Fibroblast of peridontal ligament (primary cell): ENCODE measurements around the gene SUSD6.
"Not testable (repeated sequence)": the region's sequence is repeated elsewhere in the genome, so short reads cannot be mapped to it uniquely, and the experiment has no call there.

Source experiments
- DNase-seq: peaks from one replicate; pipeline ENCODE4 v3.0.0-alpha.2; 2010; ENCODE audit errors: extremely low read depth

The SUSD6 gene

DNA sequence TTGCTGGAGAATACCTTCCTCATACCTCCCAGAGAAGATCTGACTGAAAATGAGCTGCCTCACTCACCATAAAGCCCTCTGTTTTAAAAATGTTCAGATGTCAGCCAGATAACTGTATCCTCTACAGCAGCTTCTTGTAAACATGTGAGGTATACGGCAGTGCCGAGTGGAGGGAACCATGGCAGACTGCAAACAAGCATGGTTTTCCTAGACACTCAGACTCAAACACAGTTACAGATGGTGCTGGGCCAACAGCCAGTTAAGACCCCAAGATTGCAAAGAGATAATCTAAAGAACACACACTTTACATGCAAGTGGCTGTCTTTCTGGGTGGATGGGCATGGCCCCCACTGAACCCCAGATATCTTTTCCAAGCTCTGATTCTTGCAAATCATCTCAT lies 20.1 kb upstream of the SUSD6 start:
- no peak for DNase-seq

DNA sequence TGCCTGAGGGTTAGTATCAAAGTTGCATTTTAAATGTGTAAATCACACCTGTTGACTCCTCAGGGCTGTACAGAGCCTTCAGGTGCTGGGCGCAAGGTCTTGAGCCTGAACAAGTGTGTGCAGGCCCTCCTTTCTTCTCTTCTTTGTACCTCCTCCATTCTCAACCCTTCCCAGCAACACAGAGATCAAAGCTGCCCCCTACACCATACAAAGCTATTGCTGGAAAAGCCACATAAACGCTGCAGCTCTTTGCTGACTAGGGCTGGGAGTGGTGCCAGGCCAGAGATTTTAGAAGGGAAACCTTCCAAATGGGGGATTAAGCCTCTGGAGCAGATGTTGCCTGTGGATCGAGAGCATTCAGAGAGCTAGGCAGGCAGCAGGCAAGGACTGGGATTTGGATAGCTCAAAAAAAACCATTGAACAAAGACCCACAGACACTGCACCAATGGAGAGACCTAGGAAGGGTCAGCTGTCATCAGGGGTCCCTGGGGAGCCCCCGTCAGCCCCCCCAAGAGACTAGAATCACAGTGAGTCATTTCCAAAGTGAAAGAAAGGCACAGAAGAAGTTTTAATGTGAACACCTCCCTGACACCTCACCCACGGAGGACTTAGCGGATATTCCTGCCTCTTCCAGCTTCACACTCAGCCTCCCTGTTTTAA lies 18.2 kb upstream of the SUSD6 start:
- peak; percentile 91 for DNase-seq

DNA sequence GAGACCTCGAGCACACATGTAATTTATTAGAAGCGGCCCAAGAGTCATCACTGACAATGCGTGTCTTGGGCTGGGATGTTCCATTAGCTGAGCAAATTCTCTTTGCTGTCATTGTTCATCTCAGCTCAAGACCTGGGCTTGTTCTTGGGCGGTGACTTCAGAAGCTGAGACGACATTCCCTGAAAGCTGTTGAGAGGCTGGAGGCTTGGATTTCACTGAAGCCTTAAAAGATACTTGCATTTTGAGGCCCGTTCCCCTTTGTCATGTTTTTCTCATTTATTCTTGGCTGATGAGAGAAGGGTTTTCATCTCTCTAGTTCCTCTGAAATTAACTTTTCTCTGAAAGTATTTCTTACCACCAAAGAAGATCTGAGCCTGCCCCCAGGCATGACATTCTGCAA lies 16.6 kb upstream of the SUSD6 start:
- DNase-seq = no peak

DNA sequence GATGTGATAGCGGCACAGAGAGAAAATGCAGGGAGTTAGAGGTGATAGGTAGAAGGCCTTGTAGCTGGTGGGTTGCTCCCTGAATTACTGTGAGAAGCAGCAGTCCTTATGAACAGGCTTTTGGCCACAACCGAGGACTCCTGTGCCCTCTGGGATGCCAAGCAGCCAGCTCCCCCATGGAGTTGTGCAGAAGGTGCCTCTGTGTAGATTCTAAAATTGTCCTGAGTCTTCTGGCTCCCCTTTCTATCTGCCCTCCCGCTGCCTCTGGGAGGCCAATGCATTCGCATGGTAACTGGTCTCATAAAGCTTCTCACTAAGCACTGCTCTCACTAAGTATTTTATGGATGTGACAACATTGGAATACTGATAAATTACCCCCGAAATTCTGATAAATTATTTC lies 16.1 kb upstream of the SUSD6 start:
- DNase-seq = no peak

DNA sequence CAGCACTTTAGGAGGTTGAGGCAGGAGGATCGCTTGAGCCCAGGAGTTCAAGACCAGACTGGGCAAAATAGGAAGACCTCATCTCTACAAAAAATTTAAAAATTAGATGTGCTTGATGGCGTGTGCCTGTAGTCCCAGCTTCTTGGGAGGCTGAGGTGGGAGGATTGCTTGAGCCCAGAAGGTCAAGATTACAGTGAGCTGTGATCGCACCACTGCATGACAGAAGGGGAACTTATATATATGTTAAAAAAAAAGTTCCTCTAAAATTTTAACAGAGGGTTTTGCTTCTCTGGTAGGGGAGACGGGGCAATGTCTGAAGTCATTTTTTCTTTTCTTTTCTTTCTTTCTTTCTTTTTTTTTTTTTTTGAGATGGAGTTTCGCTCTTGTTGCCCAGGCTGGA lies 12.0 kb upstream of the SUSD6 start:
- not testable (repeated sequence) for DNase-seq

DNA sequence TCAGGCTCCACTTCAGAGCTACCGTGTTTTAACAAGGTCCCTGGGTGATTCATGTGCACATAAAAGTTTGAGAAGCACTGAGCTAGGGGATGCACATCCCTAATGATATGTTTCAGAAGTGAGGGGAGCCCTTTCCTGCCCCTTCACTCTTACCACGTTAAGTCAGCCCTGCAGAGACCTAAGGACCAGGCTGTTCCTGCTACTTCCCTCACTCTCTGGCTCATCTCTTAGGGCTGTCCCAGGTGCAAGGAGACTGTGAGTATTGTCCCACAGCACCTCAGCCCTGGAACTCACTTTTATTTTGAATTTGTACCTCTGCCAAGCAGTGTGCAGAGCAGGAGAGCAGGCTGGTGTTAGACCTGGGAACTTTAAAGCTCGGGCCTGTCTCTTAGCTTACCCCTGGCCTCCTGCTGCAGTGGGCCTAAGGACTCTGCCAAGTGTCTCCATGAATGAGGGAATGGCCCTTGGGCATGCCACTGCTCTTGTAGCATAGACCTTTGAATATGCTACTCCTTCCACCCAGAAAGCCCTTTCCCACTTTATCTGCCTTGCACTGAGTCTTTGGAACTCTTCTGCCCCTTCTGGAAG lies 11.0 kb upstream of the SUSD6 start:
- DNase-seq = no peak

DNA sequence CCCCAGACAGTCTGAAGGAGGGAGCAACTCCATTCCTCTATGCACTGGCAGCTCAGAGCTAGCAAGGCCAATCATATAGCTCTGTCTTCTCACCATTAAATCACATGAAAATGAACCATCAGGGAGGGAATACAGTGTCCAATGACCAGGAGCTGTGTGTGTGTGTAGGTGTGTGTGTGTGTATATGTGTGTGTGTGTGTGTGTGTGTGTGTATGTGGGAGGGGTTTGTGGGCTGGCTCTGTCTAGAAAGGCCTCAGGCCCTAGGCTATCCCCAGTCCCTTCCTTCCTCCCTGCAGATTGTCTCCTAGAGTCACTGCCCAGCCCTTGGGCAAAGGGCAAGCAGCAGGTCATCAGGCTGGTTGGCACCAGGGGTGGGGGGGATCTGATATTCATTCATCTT lies 5.7 kb upstream of the SUSD6 start:
- no peak for DNase-seq

DNA sequence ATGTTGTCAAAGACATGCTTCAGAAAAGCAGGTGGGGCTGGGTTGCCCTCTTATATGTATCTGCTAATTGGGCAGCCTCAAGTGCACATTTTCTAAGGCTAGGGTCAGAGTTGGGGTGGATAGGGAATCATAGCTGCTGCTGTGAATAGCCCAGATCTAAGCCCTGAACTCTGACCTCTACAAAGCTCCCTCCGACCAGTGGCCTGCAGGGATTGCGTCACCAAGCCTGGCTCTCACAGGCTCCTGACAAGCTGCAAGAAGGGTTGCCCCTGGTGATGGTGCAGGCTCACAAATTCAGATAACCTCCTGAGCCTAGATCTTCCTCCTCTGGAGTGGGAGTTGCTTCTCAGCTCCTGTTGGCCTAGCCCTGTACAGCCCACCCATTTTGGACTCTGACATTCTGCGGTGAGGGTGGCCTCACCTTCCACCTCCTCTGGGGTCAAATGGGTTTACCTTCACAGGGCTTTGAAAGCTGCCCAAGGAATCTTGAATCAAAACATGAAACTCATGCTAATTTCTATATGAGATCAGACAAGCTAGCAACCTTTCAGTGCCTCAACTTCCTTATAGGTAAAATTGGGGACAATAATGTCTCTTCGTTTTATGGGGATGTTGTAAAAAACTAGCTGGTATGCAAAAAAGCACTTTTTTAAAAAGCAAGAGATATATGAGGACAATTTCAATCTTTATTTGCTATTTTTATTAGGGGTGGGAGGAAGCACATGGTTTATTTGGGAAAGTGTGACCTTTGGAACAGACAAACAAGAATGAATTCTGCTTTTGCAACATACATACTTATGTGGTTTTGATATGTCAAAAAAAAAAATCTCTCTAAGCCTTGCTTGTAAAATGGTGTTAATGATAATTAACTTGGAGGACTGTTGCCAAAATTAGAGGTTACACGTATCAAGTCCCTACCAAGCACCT lies 4.9 kb upstream of the SUSD6 start:
- DNase-seq = no peak

DNA sequence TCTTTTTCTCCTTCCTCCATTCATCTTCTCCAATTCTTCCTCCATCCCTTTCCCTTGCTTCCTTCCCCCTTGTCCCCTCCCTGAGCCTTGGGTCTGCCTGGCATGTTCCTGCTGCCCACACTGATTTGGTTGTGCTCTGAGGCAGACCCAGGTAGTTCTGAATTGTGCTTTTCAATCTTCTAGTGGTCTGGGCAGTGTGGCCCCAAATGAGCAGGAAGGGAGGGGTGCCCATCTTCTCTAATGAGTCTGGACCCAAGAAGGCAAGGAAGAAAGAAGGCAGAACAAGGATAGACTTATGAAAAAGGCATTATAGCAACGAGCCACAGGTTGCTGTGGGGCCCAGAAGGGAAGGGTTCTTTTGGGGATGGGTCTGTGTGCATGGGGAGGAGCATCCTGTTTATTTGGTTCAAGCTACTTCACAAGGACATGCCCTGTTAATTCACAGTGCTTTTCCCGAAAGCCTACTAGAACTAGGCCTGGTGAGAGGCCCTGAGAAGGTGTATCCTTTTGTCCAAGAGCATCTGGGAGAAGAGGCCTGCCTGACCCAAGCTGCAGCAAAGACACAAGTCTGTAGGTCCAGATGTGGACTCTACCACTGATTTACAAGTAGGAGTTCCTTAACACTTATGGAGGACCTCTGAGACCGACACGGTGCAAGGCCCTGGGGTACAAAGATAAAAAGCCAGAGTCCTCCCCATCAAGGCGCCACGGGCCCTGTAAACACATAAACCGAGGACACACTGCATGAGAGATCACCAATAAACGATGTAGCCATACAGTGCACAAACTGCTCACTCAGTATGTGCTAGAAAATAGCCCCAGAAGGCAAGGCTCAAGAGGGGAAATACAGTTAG lies 1.1 kb upstream of the SUSD6 start:
- DNase-seq = no peak

DNA sequence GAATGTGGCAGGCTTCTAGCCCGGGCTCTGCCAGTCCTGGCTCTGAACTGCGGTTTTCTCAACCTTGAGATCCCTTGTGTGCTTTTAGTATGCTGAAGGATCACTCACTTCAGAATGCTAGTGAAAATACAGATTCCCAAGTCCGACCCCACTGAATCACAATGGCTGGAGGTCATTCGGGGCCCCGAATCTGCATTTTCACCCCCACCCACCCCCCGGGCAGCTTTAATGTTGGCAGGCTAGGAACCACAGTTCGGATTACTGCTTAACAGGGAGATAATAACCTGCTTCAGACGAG lies 573 bp upstream of the SUSD6 start:
- DNase-seq = no peak

DNA sequence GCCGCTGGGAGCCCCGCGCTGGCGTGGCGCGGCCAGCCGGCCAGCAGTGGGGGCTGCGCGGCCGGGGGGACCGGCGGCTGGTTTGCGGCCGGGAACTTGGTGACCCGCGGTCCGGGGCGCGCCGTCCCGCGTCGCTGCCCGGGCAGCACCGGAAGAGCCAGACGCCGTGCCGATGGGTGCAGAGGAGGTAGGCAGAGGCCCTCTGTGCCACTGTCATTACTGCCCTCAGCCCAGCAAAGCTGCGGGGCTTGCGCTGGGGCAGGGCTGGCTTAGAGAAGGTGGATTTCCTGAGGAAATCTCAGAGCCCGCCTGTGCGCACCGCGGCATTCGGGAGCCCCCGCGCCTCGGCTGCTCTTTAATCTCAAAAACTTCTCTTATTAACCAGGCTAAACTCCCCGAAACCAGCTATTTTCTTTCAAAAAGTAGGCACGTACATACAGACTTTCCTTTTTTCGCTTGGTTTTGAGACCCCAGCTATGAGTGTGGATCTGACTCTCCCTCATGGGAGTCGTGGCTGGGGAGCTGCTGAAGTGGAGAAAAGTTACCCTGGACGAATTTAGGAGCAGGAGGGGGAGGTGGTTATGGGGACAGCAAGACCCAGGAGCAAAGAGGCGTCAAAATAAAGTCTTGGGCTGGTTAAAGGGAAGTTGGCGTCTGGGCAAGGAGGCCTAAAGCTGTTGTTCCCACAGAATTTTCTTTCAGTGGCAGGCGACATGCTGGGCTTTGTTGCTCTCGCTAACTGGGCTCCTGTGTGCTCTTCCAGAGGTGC lies 802 bp downstream of the SUSD6 start:
- no peak for DNase-seq

DNA sequence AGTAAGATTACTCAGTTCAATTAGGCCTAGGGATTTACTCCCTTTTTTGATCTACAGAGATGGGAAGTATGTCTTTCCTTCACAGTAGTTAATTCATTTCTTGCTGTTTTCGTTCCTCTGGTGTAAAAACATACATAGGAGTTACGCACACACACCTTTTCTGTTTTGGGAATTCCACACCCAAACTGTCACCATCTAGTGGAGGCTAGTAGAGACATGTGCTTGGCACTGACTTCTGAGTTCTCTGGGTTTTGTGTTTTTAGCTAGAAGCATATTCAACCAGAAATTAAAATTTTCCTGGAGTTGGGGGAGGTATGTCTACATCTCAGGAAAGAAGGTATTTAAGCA lies 1.4 kb downstream of the SUSD6 start:
- peak; percentile 31 for DNase-seq

DNA sequence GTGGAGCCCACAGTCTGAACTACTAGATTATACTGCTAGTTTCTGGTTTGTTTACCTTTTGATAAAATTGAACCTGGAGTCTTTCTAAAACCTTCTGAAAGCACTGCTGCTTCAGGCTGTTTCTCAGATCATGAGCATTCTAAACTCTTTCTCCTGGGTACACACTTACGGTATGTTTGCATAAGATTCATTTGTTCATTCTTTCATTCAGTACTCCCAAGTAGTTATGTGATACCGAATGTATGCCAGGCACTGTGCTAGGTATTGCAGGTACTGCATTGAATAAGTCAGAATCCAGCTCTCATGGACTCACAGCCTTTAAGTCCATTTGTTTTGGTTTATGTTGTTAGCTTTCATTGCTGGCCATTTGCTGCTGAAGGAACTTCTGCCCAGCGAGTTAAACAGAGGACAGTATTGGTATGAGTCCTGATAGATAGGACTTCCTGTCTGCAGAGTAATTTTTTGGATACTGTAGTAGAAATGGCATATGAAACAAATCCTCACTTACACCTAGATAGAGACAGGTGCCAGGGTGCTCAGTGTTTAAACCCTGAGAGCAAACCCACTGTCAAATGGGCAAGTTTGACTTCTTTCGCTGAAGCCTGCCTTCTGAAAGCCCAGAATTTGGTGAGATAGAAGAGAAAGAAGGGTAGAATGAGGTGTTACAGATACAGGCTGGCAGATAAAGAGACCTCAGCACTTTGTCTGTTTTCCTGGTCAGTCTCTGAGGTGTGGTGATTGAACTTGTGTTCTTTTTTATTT lies 2.1 kb downstream of the SUSD6 start:
- DNase-seq = no peak

DNA sequence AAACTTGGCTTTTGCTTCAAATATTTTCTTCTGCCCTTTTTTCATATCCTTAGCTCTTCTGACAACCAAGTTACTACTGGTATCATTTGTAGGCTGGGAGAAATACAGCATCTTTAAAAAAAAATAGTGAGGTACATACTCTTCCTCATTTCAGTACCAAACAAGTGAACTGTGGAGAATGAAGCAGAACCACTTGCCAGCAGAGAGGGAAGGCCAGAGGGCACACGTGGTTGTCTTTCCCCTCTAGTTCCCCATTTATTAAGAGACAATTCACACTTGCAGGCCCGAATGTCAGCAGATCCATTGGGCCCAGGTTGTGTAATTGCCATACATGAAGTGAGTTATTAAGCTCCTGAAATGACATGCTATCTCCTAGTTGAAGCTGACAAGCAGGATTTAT lies 3.2 kb downstream of the SUSD6 start:
- DNase-seq = no peak

DNA sequence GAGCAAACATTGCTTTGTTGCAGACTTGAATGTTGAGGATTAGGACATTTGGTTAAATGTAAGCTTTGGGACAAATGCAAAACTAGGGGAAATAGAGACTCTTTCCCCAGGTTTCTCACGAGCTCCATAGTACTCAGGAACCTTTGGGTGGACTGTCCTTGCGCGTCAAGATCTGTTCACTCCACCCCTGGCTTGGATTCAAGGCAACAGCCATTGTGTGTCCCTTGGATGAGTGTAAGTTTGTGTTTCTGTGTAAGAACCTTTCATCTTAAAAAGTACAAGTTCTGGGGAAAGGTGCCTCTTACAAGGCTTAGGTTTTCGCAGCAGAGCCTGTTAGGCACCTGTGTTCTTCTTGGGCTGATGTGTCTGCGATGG lies 3.7 kb downstream of the SUSD6 start:
- no peak for DNase-seq

DNA sequence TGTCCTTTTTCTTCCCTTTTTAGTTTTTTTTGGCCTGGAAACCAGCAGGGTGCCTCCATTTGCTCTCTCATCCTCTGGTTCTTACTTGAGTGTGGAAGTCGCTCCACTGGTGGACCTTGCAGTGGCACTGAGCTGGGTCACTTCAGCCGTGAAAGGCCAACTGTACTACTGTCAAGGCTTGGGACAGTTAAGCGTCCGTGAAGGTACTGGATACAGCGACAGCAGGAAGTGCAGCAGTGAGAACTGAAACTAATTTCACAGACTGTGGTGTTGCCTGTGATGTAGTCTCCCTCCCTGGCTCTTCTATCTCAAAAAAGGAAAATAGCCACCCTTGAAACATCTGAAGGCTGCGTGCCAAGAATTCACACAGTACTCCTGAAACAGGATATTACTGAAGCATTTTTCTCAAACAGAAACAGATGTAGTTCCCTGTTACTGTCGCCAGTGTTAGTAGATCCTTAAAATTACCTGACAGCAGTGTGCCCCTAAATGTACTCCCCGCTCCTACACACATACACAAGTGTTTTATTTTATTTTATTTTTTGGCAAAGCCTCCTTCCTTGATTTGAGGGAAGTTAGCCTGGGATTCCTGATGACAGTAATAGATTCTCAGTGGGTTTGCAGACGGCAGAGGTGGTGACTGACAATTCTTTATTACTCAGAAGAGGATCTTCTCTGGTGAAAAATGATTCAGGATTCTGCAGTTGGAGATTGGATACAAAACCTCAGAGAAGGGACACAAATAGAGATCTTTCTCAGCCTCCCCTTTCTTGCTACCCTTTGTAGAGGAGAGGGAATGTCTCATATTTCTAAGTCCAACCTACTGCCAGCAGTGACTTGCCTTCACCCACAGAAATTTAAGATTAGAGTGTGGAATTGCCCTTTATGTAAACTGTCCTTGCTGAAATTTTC lies 4.4 kb downstream of the SUSD6 start:
- peak; percentile 82 for DNase-seq

DNA sequence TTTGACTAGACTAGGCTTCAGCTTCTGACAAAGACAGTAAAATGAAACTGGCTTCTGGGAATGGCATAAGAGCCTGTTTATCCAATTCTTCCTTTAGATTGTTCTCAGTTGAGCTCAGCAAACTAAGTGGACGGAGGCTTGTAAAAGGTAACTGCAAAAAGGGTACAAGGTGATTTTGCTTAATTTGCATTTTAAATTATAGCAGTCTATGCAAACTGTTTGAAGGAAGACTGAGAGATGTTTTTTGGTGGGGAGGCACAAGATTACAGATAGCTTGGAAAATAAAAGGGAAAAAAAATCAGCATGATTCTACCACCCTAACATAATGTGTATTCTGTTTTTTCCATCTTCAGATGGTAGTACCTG lies 5.0 kb downstream of the SUSD6 start:
- DNase-seq = no peak

DNA sequence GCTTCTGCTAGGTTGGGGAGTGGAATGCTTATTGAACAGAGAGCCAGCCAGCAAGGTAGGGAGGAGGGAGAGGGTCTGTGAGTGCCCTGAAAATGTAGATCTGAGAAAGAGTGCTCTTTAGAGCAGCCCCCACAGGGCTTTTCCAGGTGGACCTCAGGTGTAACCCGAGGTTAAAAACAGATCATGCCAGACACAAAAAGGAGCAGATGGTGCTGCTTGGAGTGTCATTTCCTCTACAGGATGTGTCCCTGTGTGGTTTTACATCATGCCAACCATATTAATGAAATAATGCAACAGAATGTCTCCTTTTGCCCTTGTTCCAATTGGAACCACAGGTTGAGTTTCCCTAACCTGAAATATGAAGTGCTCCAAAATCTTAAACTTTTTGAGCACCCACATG lies 6.4 kb downstream of the SUSD6 start:
- DNase-seq = no peak

DNA sequence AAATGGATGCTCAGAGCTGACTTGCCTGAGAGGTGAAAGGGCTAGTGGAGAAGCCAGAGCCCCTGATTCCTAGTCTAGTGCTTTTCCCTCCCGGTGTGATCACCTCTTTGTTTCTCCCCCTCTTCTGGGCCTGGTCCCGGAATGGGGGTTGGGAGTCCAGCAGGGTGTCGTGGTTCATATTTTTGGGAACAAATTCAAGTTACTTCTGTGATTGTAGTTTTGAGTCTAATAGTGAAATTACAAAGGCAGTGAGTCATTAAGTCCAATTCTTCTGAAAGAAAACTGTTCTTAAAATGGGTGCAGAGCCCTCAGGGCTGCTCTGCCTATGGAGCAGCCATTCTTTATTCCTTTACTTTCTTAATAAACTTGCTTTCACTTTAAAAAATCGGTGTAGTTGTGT lies 7.6 kb downstream of the SUSD6 start:
- DNase-seq = peak; percentile 36

DNA sequence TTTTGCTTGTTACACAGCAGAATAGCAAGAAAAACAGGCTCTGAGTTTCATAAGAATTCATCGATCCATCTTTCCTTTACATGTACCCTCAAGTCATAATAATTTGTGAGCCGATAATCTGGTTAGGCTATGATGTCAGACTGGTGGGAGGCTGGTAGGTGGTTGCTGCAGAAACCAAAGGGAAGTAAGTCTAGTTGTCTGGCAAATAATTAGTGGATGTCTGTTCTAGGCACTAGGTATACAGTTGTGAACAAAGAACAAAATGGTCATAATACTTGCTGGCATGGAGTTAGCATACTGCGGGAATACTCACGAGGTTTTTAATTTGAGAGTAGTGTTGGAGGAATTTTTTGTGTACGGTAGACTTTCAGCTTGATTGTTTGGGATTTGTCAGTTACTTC lies 8.8 kb downstream of the SUSD6 start:
- DNase-seq = peak; percentile 64
